Measurements from ENCODE around the gene TULP4.

GRCh38 chr6:158284876-158285655 lies 27.2 kb upstream of the TULP4 start:
- no peak for TF ChIP-seq CTCF (conservative IDR thresholded peaks at IDR 0.05; ENCODE audit: low read depth, low read length)
- no peak for TF ChIP-seq EZH2 (IDR thresholded peaks at IDR 0.05; ENCODE audit: low read length, unreplicated experiment)
- TF ChIP-seq EZH2phosphoT487 (IDR thresholded peaks at IDR 0.05; ENCODE audit: borderline replicate concordance, low read length), result no peak

Measured in PC-3 (cell line).